Progenitor cell of endocrine pancreas (in vitro differentiated cells): ENCODE data around the gene PRKD1. TPM values are rescaled to one million over a fixed set of nuclear protein-coding genes. Genes with fewer than 3 reads are reported as not detected.
A peak's percentile ranks its signal among the peaks of the same experiment; 100 is the strongest.

Experiments
- DNase-seq: peaks from one replicate; pipeline ENCODE4 v3.0.0; 2021; ENCODE audit warnings: low spot score; ENCODE audit not compliant: unreplicated experiment
- H3K27ac Mint-ChIP-seq: 2 replicates; pipeline ENCODE4 v1.8.0; 2021; ENCODE audit warnings: mild to moderate bottlenecking, moderate library complexity, mixed read lengths
- H3K27me3 Mint-ChIP-seq: 2 replicates; pipeline ENCODE4 v1.8.0; 2021; ENCODE audit warnings: mixed read lengths
- H3K36me3 Mint-ChIP-seq: 2 replicates; pipeline ENCODE4 v1.8.0; 2022; ENCODE audit warnings: mixed read lengths; ENCODE audit not compliant: insufficient read depth
- H3K4me1 Mint-ChIP-seq: 2 replicates; pipeline ENCODE4 v1.8.0; 2021; ENCODE audit warnings: low read depth, mixed read lengths
- H3K4me3 Mint-ChIP-seq: 2 replicates; pipeline ENCODE4 v1.8.0; 2021; ENCODE audit warnings: low read depth, mild to moderate bottlenecking, moderate library complexity, mixed read lengths
- H3K9me3 Mint-ChIP-seq: 2 replicates; pipeline ENCODE4 v1.8.0; 2021; ENCODE audit warnings: low read depth, mixed read lengths
- CTCF ChIP-seq: fragments of 200-600 bp; sonication (generic); IDR thresholded peaks from one replicate; pipeline ENCODE4 v1.5.0; 2021; ENCODE audit warnings: antibody characterized with exemption, mild to moderate bottlenecking; ENCODE audit not compliant: unreplicated experiment
- total RNA-seq: library from RNA; stranded (reverse); gene quantifications from 2 replicates; pipeline ENCODE4 v1.2.1, GENCODE V29; 2021

Gene PRKD1
- total RNA-seq, 1 donor from 2014 or later: 23.6 TPM

DNA sequence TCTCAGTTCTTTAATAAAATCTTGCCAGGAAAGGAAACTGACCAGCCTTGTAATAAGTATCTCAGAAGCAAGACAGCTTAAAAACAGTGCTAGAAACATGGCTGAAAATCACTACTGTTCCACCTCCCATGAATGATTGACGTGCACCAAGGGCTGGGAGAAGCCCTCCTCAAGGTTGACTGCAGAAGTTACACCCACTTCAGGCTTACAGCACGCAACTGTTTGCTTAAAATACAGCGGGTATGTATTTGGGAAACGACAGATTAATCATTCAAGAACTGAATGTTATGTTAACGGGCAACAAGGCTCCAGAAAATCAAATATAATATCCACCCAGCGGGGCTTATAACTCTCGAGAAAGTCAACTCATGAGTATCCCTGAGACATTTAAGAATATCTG, 22.1 kb downstream of the PRKD1 start:
- Mint-ChIP-seq H3K36me3 (peaks cover 7% of the 10 kb centered on the region), H3K9me3 (peaks cover 6% of the 10 kb centered on the region)
- no peak for TF ChIP-seq CTCF

GRCh38 chr14:29900609-29901350, 26.9 kb downstream of the PRKD1 start:
- H3K27me3 Mint-ChIP-seq: no peaks in the 10 kb centered on the region
- H3K4me3 Mint-ChIP-seq: no peak overlapping the region
- no peak for TF ChIP-seq CTCF
- no peak for DNase-seq
- H3K36me3 Mint-ChIP-seq: no peaks in the 10 kb centered on the region
- H3K4me1 Mint-ChIP-seq: peaks cover 33% of the 10 kb centered on the region
- no peak overlapping the region for H3K27ac Mint-ChIP-seq
- H3K9me3 Mint-ChIP-seq: peaks cover 4% of the 10 kb centered on the region

More for the DNA sequence above, 22.1 kb downstream of the PRKD1 start:
- Mint-ChIP-seq H3K4me3 (no peak overlapping the region), H3K4me1 (peaks cover 23% of the 10 kb centered on the region), H3K27me3 (no peaks in the 10 kb centered on the region), H3K27ac (peak overlapping the region; percentile 77)
- no peak for DNase-seq

DNA sequence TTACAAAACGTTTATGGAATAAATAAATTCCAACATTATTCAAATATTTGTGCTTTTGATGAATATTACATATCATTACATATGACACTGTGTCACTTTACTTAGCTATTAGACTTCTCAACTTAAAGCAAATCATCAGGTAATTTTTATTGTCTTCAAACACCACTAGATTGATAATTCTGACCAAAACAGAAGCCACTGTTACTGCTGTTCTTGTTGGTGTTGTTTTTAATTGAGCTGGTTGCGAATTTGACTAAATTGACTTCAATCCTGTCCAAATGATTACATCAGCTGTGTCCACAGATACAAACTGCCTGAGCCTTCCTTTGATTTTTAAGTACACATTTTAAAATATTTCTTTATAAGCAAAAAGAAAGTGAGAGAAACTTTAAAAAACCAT, 29.2 kb downstream of the PRKD1 start:
- DNase-seq: no peak
- Mint-ChIP-seq H3K27ac (no peak overlapping the region), H3K27me3 (peaks cover 12% of the 10 kb centered on the region), H3K4me3 (no peak overlapping the region), H3K36me3 (no peaks in the 10 kb centered on the region), H3K9me3 (peaks cover 4% of the 10 kb centered on the region), H3K4me1 (peaks cover 34% of the 10 kb centered on the region)
- no peak for TF ChIP-seq CTCF

- TF ChIP-seq CTCF: no peak
- Mint-ChIP-seq H3K4me3 (no peak overlapping the region), H3K27ac (no peak overlapping the region), H3K4me1 (peaks cover 32% of the 10 kb centered on the region), H3K27me3 (peaks cover 12% of the 10 kb centered on the region), H3K9me3 (peaks cover 4% of the 10 kb centered on the region), H3K36me3 (no peaks in the 10 kb centered on the region)
- DNase-seq: no peak
Measured at GRCh38 chr14:29897181-29897580, 30.5 kb downstream of the PRKD1 start.

DNA sequence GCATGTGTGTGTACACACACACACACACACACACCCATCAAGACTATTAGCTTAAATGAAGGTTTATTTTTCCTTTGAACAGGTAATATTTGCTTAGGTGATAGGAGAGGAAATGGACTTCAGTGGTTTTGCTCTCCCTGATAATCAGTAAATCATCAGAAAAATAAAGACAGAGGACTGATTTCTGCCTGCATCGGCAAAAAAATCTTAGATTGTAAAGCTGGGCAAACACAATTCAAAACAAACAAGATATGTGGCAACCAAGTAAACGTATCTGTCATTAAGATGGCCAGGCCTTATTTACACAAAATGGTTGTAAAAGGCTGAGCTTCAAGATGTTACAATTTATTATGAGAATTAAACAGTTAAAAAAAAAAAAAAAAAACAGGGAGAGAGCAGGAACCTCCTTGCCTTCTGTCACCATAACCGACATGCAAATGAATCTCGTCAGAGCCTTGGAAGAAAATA, 31.3 kb downstream of the PRKD1 start:
- no peaks in the 10 kb centered on the region for H3K36me3 Mint-ChIP-seq
- peak overlapping the region; percentile 26 for H3K4me3 Mint-ChIP-seq
- H3K27me3 Mint-ChIP-seq: peaks cover 12% of the 10 kb centered on the region
- no peak for DNase-seq
- TF ChIP-seq CTCF: no peak
- peaks cover 4% of the 10 kb centered on the region for H3K9me3 Mint-ChIP-seq
- H3K4me1 Mint-ChIP-seq: peaks cover 32% of the 10 kb centered on the region
- peak overlapping the region; percentile 77 for H3K27ac Mint-ChIP-seq
